Mesenteric fat pad (tissue), 1 donor: ENCODE results near the gene HABP4. TPM values are rescaled to one million over a fixed set of nuclear protein-coding genes. Genes with fewer than 3 reads are reported as not detected.
"Not testable (repeated sequence)": the region's sequence is repeated elsewhere in the genome, so short reads cannot be mapped to it uniquely, and the experiment has no call there.

ENCODE experiments used
- DNase-seq: peaks from one replicate; pipeline ENCODE4 v3.0.0-alpha.2; 2020; ENCODE audit warnings: low spot score
- total RNA-seq: library from RNA; stranded (reverse); fragmentation: NEBNext Ultra II Directional; extraction: Animal tissue kit (Norgen Biotek cat#: 25700); gene quantifications from one replicate; pipeline ENCODE4 v1.2.1, GENCODE V29; 2021
- donor health status: DM: yes; HTN: yes; CAD: no.

Gene HABP4
- total RNA-seq, 1 donor from 2014 or later = 20.7 TPM

DNA sequence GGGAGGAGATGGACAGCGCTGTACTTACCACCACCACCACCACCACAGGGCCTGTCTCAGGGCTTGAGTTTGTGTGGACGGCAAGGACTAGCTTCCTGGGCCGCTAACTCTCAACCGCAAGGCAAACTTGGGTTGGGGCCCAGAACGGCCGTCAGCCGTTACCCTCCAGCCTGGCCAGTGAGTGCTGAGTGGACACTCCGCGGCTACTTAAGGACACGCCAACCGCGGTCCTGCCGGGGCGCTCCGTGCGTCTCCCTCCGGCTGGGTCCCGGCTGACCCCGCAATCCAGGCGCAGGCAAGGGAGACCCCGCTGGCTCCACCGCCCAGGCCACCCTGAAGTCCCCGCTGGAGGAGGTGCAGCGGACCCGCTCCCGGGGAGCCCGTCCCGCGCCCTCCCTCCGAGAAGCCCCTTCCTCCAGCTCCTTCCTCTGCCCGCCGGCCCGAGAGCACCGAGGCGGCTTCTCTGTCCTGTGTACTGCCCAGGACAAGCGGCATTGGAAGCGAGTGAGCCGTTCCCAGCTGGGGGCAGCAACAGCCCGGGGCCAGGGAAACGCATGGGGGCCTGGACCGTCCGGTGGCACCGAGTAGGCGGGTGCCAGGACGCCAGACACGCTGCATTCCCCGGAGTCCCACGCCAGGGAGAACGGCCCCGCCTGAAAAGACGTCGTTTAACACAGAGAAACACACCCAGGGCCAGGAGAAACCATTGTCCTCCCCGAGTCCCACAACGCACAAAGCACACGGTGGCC, 46.6 kb downstream of the HABP4 start:
- DNase-seq = no peak

DNA sequence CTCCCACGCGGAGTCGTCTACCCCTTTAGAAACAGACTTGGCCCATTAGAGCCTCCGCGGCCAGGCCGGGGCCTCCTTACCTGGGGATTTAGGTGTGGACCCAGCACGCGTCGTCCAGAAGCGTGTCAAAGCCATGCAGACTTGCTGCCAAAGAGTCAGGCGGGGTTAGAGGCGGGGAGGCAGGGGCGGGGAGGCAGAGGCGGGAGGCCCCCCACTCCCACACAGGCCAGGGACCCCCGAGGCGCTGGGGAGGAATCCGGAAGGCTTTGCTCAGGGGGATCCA, 47.1 kb downstream of the HABP4 start:
- no peak for DNase-seq

DNA sequence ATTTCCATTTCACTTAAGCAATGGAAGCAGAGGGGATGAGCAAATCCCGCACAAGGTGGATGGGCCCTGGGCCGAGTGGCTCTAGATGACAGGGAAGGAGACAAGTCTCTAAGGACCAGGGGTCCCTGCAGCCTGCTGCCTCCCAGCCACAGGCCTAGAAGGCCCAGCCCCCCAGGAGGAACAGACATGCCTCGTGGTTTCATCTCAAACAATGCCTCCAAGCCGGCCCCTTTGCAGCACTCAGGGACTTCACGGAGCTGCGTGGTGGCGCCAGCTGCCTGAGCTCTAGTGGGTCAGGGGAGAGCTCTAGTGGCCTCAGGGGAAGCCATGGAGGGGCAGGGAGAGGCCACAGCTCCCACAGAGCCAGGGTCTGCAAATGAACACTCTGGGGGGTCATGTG, 48.8 kb downstream of the HABP4 start:
- DNase-seq = no peak

DNA sequence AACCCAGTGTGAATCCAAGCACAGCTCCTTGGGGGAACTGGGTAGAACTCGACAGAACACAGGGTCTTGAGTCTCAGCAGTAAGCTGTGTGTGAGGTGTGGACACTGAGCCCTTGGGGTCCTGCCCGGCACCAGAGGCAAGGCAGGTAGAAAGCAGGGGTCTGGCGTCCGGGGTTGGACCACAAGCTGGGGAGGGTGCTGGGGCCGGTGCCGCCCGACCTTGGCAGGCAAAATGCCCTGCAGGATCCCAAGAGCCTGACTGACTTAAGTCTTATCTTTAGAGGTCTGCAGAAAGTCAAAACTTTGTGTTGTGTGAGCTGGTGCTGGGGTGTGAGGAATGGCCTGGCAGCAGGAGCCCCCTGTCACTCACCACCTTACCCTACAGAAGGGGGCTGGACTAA, 49.3 kb downstream of the HABP4 start:
- no peak for DNase-seq

DNA sequence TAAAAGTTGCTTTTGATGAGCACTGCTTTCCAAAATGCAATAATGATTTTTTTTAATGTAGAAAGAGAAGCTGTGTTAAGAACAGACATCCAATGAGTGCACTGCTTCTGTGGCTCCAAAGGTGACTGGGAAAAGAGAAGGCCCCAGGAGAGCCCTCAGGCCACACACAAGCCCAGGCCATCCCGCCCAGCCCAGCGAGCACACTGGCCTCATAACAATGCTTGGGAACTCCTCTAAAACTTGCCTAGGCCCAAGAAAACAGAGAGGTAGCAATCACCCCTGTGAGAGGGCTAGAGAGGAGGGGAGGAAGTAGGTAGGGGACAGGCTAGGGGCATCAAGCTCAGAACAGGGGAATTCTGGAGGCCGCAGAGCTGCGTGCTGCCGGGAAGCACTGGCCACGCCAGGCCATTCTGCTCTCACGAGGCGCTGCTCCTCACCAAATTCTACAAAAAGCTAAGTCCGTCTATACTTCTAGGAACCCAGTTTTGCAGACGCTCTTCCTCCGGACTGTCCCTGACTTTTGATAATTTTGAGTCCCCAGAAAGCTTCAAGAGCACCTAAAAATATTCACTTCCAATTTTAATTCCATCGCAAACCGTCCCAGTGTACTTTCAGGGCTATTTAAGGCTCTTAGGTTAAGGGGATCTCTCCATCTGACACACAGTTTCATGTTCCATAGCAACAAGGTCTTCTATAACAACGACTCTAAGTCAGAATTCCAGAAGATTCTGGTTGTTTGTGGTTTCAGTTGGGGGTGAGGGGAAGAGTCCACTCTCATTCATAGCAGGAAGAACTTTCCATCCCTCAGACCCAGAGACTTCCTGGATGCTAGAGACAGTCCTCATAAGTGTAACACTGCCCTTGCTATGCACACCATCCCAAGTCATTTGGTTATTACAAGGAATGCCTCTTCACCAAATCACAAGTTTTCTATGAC, 51.0 kb downstream of the HABP4 start:
- no peak for DNase-seq

DNA sequence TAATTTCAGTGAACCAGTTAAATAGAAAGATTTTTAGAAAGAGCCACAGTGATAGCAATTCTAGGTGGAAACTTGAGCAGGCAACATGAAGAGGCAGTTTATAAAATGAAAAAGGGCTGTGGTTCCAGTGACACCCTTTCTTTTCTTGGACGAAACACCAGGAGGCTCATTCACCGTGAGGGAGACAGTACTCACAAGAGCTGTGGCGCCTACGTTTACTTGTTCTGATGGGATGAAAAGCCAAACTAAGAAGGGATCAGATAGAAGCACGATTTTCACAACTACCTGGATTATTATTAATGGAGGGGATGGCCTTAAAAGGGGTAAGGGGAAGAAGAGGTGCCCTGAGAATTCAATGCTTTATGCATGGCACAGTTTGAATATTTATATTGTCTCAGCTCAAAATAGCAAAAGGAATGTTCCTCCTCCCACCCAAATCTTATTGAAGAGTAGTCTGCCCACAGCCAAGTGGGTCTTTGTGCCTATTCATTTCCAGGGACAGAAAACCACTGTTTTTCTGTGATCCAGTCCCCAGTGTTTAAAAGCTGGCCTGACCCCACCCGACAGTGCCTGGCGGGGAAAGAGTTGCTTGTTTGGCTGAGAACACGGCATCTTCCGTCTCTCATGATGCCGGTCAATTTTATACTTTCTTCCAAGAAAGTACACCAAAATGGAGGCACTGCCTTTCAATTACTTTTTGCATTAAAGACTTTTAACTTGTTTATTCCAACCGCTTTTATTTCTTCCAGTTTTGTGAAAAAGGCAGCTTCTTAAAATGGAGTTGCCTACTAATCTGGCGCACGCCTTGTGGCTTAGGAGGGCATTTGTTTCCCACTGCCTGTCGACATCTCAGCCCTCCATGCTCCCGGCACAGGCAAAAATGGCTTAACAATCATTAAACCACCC, 51.9 kb downstream of the HABP4 start:
- DNase-seq = no peak

DNA sequence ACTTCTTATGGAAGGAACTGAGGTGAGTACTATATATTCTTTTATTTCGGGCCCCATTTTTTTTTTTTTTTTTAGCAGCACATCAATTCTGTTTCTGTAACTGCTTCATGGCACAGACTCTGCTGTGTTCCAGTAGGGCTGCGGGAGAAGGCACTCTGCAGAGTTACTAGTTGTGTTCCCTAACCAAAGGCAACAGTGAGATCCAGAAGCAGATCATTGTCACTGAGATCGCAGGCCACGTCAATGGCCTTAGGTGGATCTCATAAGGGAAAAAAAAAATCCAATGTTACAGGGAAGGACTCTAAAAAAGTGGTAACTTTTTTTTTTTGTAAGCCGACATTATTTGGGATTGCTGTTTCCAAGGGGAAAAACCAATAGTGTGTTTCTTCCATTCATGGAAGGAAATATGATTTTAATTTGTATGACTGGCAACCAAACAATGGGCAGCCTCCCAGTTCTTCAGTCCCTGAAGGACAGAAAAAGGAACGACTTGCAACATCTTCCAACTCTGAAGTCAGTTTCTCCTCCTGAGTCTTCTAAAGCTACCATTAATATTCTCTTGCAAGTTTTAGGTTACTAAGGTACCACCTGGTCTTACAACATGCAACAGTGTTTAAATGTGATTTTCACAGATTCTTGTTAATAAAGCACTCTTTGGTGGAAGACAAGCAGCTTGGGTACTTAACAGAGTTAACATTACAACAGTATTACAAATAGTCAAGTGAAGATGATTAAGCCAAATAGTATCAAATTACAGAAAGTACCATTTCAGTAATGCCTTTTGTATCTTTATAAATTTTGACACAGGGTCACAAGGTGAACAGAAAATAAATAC, 52.8 kb downstream of the HABP4 start:
- no peak for DNase-seq

DNA sequence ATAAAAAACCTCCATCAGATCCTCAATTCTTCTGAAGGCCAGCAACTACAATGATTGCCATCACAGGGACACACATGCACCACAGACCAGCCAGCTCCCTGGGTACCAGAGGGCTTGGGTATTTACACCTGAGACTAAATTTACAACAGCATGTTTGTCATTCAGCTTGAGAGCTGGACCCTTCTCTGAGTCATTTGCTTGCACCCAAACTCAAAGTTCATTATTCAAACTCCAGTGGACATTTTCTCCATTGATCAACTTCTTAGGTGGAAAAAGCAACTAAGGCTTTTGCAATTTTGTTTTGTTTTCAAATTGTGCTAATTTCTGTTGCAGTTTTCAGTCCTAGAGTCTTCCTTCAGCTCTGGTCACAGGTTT, 53.4 kb downstream of the HABP4 start:
- DNase-seq = not testable (repeated sequence)

DNA sequence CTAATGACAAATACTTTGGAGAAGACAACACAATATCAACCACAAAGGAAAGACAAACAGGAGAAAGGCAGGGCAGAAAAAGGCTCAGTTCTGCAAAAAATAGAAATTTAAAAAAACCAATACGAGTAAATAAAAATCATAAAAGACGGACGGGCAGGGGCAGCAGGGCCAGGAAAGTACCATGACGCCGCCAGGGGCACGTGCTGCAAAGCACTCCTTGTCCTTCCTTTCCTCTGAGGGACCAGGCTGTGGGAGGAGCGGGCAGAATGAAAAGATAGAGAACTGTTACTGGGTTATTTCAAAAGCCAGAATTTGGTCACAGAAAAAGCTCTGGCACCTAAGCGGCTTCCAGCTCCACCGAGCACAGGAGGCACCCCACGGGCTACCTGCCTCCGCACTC, 53.9 kb downstream of the HABP4 start:
- no peak for DNase-seq

DNA sequence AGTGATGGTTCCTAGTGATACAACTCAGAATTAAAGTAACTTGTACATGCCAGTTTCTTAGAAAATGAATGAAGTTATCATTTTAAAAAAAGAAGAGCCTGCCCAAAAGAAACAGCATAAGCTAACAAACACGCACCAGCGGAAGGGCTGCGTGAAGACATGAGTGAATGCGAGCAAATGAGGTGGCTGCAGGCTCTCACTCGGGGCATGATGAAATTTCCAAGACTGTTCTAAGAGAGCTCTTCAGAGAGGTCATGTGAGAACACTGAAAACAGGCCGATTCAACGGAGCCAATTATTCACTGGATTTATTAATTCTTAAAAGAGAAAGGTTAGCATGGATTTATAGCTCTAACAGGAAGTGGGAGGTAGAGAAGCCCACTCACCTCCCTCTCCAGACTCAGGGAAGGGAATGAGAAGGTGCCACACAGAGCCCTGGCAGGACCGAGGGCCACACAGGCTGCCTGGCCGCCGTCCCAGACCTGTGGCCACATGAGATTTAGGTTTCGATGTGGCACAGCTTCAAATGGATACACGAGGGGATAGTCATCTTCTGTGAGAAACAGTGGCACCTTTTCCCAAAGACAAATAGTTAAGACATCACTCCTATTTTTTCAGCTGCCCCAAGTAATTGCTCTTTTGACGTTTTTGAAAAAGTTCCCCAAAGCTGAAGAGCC, 55.5 kb downstream of the HABP4 start:
- DNase-seq = no peak

DNA sequence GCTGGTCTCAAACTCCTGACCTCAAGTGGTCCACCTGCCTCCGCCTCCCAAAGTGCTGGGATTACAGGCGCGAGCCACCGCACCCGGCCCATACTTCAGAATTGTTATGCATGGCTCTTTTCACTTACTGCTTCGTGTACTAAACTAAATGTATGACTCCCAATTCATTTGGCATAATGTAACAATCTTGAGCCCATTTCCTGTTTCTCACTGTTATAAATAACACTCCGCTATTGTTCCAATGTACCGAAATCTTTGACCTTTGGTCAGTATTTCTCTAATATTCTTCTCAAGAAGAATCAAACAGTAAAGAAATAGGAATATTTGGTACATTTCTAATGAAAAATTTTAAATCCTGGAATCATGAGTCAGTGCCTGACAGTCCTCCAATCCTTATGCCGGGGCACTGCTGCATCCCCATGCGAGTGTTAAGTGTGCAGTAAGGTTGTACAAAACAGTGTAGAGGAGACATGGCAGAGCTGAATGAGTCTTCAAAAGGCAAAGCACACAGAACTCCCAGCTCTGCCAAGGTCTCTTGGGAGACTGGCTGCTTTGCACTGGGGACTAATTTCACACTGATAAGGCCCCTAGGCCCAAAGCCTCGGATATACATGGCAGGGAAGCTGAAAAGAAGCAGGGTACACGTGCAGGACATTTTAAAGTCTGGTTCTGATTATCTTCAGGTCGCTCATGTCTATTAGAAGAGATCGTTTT, 58.4 kb downstream of the HABP4 start:
- no peak for DNase-seq

DNA sequence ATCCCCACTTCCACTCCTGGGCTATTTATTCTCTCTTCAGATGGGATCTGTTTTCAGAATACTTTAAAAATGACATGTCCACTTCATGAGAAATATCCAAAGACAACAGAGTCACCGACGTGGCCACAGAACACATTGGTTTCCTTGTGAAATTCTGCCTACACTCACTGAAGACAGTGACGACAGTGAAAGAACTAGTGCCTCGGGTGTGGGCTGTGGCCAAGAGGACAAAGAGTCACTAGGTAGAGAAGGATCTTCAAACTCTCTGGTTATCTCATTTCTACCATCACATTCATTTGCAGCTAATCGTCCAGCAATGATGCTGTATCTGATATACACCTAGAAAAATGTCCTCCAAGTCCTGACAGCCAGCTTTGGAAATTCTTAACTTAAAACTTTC, 59.1 kb downstream of the HABP4 start:
- DNase-seq = no peak

DNA sequence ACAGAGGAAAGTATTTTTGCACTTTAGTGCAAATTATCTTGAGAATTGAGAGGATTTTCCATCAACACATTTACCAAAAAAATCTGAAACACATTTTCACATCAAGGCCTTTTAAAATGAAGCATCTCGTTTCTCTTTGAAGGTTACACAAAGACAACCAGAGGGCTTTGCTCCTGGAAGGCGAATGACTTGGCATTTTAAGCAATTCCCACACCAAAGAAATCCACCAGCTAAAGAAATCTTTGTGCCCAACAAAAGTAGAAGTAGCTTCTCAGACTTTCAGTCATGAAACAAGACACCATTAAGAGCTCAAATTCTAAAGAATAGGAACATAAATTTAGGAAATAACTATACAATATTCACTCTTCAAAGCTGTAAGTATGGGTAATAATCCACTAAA, 59.9 kb downstream of the HABP4 start:
- DNase-seq = no peak

DNA sequence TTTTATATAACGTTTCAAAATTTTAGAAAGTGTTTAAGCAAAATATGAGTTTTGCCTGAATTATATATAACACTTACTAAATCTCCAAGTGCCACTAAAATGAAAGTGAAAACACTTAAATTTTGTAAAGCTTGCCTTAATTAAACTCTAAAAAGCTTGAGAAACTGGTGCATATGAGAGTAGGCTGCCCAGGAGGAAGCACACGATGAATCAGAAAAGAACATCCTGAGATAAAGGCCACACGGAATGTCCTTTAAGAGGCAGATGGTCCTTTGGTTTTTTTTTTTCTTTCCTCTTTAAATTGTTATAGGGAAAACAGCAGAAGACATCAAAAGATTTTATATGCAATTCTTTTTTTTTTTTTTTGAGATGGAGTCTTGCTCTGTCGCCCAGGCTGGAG, 60.3 kb downstream of the HABP4 start:
- no peak for DNase-seq

DNA sequence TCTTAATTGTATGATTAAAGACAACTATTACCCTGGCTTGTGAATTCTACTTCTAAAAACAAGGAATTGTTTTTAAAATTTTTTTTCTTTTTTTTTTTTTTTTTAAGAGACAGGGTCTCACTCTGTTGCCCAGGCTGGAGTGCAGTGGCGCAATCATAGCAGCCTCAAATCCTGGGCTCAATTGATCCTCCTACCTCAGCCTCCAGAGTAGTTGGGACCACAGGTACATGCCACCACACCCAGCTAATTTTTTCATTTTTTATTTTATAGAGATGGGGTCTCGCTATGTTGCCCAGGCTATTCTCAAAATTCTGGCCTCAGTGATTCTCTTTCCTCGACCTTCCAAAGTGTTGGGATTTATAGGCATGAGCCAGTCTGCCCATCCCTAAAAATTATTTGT, 62.3 kb downstream of the HABP4 start:
- DNase-seq = no peak

DNA sequence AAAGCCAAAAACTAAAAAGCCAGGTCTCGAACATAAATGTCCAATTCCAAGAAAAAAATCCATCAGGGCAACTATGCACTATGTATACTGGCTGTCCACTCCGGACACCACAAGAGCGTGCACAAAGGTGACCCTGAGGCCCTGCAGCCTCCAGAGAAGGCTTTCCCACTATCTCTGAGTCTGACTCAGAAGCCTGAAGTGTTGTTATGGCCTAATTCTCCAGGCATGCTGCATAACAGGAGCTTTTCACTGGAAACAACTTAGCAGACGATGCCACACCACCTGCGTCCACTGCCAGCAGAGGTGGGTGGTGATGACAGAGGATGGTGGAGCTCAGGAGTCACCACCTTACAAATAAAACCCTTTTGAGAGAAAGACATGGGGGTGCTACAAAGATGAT, 63.7 kb downstream of the HABP4 start:
- DNase-seq = no peak

DNA sequence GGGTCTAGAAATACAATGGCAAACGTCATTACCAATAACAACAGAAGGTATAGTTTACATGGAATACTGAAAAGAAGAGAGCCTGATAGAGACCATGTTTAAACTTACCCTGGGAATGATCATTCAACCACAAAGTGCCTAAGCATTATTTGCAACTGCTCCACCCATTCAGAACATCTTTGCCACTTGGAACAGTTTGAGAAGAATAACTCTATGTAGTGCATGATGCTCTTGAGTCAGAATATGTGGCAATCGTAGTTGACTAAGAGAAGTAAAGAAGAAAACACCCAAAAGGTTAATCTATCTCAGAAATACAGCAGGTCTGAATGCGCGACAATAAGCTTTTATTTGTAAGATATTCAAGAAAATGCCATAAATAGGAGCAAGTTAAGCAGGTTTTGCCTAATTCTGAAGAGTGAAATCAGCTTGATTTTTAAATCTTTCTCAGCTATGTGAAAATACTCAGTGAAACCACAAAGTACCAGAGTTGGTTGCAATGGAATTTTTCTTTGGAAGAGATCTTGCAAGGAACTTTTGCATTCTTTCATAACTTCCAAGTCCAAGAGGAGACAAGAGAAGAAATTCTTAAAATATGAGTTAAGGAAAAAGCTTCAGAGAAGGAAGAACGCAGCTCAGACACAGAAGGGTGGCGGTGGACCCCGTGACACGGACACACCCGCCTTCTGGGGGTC, 64.3 kb downstream of the HABP4 start:
- DNase-seq = no peak

DNA sequence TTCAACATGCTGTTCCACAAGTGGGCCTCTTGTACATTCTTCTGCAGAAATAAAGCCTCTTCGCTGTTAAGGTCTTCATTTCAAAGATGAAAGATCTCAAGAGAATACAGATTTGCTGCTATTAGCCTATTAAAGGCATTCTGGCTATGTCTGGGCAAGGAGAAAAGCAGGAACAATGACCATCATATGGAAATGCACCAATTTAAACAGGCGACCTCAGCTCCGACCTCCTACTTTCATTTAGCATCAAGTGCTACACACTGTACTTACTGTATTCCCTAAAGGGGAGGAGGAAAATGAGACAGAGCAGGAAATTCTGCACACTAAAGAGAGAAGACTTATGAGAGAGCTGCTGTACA, 64.8 kb downstream of the HABP4 start:
- DNase-seq = no peak
